Measurements from ENCODE around the gene MOB3A. TPM values are rescaled to one million over a fixed set of nuclear protein-coding genes. Genes with fewer than 3 reads are reported as not detected.

MOB3A gene
- total and polyA plus RNA-seq, 2 of the 8 experiments (the other 6 are each of a cell fraction or from before 2014, with no cell fraction given), result 9.2 to 9.6 TPM

DNA sequence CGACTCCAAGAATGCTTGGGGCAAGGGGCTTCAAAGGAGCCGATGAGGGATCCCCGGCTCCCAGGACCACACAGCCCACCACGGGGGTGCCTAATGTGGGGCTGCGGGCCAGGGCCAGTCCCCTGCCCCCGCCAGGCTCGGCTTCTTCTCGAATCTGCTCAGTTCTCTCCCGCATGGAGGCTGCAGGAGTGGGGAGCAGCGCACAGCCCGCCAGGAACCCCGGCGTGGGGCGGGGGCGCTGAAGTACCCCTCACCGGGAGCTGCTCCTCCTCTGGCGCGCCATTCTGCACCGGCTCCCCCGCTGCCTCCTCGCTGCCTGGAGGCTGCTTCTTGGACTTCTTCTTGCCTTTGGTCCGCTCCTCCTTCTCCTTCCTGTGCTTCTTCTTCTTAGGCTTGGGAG lies 15.3 kb upstream of the MOB3A start:
- CTCF ChIA-PET (ENCODE audit: partially characterized antibody), result interaction anchor here (0.6 to 2.4 kb wide), 8 partner anchors 12 to 104 kb away, joined by 3 to 8 read pairs (median 4); no protein-coding TSS in a partner anchor
- TF ChIP-seq TCF12 (IDR thresholded peaks at IDR 0.05; ENCODE audit: low read depth, low read length), result no peak
- no peak for TF ChIP-seq KDM4A (IDR thresholded peaks at IDR 0.05; ENCODE audit: low read depth, low read length, severe bottlenecking)
- TF ChIP-seq, protein P1, sequence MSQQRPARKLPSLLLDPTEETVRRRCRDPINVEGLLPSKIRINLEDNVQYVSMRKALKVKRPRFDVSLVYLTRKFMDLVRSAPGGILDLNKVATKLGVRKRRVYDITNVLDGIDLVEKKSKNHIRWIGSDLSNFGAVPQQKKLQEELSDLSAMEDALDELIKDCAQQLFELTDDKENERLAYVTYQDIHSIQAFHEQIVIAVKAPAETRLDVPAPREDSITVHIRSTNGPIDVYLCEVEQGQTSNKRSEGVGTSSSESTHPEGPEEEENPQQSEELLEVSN (IDR thresholded peaks at IDR 0.05), result no peak
- TF ChIP-seq, protein P2, sequence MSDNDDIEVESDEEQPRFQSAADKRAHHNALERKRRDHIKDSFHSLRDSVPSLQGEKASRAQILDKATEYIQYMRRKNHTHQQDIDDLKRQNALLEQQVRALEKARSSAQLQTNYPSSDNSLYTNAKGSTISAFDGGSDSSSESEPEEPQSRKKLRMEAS (IDR thresholded peaks at IDR 0.05), result no peak
- TF ChIP-seq BCL11A (IDR thresholded peaks at IDR 0.05; ENCODE audit: low read depth in 2 of 2, low read length in 2 of 2), result no peak
- no peak for TF ChIP-seq RBBP5 (IDR thresholded peaks at IDR 0.05; ENCODE audit: borderline replicate concordance, low read depth, low read length)
- TF ChIP-seq CHD2 (IDR thresholded peaks at IDR 0.05; ENCODE audit: low read length), result no peak
- no peak for TF ChIP-seq POLR2A (IDR thresholded peaks at IDR 0.05; ENCODE audit: control extremely low read depth in 1 of 2, low read depth in 2 of 2, low read length in 2 of 2)
- TF ChIP-seq BACH1 (IDR thresholded peaks at IDR 0.05; ENCODE audit: low read length), result no peak
- TF ChIP-seq RAD21 (IDR thresholded peaks at IDR 0.05 in 1 of 2, conservative IDR thresholded peaks at IDR 0.05 in 1 of 2; ENCODE audit: low read depth in 2 of 2, low read length in 2 of 2), result no peak

More for the DNA sequence above, 15.3 kb upstream of the MOB3A start:
- Histone ChIP-seq H2BK120ac (replicated peaks; ENCODE audit: low read depth, low read length) (no peak overlapping the region), H3K56ac (replicated peaks; ENCODE audit: insufficient read length, low read depth, low read length) (no peak overlapping the region), H3K23ac (ENCODE audit: insufficient read length) (no peak overlapping the region), H3K36me3 (ENCODE audit: control insufficient read depth in 2 of 4, insufficient read depth in 4 of 4, low read length in 3 of 4) (peaks cover 54 to 97% (median 91%) of the 10 kb centered on the region in 4 experiments), H2BK5ac (ENCODE audit: low read depth, low read length) (no peak overlapping the region), H2BK12ac (ENCODE audit: low read depth, low read length) (no peak overlapping the region), H3K9ac (replicated peaks in 1 of 4; ENCODE audit: extremely low read depth in 1 of 4, low read depth in 3 of 4, low read length in 3 of 4) (no peak overlapping the region), H3K9me3 (ENCODE audit: insufficient read depth in 2 of 2, low read depth in 1 of 2, low read length in 1 of 2) (peaks cover 3 to 4% of the 10 kb centered on the region in 2 experiments; a peak in 3 of 4 replicates), H3K79me1 (ENCODE audit: low read depth, low read length) (peaks cover 2% of the 10 kb centered on the region), H3K14ac (ENCODE audit: insufficient read length) (no peak overlapping the region), H3K27me3 (replicated peaks in 1 of 4; ENCODE audit: control insufficient read depth in 3 of 4, extremely low read depth in 1 of 4, insufficient read depth in 3 of 4, low read length in 3 of 4) (no peaks in the 10 kb centered on the region), H3K4me2 (ENCODE audit: insufficient read depth in 1 of 2, low read depth in 2 of 2, low read length in 2 of 2) (no peak overlapping the region), H3K4me1 (replicated peaks in 1 of 4; ENCODE audit: control insufficient read depth in 3 of 4, insufficient read depth in 4 of 4, low read length in 3 of 4) (no peaks in the 10 kb centered on the region), H2AFZ (ENCODE audit: low read length) (no peak overlapping the region), H4K8ac (ENCODE audit: extremely low read depth, insufficient read depth, low read length) (no peak overlapping the region; the same call in 1 of the 2 replicates), H3K23me2 (ENCODE audit: low read depth, low read length) (no peaks in the 10 kb centered on the region), H4K91ac (replicated peaks; ENCODE audit: insufficient read length, low read length) (no peak overlapping the region), H3K4ac (replicated peaks; ENCODE audit: insufficient read length, low read depth, low read length) (no peak overlapping the region), H3K4me3 (ENCODE audit: extremely low read depth in 1 of 4, insufficient read depth in 2 of 4, low read depth in 3 of 4, low read length in 4 of 4) (no peak overlapping the region), H2BK15ac (ENCODE audit: low read length) (no peak overlapping the region), H3K18ac (ENCODE audit: extremely low read depth, low read length) (no peak overlapping the region), H4K20me1 (replicated peaks in 1 of 2; ENCODE audit: control insufficient read depth in 1 of 2, insufficient read depth in 2 of 2, low read length in 2 of 2) (peaks cover 4 to 18% of the 10 kb centered on the region in 2 experiments), H3K79me2 (ENCODE audit: control insufficient read depth in 1 of 2, insufficient read depth in 2 of 2, low read length in 2 of 2) (peaks cover 0 to 2% of the 10 kb centered on the region in 2 experiments; a peak in 1 of 4 replicates), H3K27ac (ENCODE audit: low read depth, low read length) (no peak overlapping the region), H2AK5ac (ENCODE audit: low read depth, low read length) (no peak overlapping the region), H2BK20ac (ENCODE audit: low read length) (no peak overlapping the region), H4K5ac (ENCODE audit: insufficient read length, low read depth, low read length) (no peak overlapping the region)
- POLR2A ChIA-PET (ENCODE audit: partially characterized antibody), result interaction anchor here (1.0 to 1.9 kb wide), 3 partner anchors 10 to 158 kb away, joined by 3 to 4 read pairs (median 3); no protein-coding TSS in a partner anchor
- 98% methylated on average over 14 of the region's 22 CpGs; no CpG with 5 or more reads in 1 of the 2 experiments for WGBS, 2 experiments (ENCODE audit: extremely low coverage in 1 of 2, insufficient coverage in 1 of 2, insufficient read length in 1 of 2, insufficient replicate concordance in 2 of 2, low coverage in 1 of 2, low lambda C conversion rate in 2 of 2, missing lambda C conversion rate in 1 of 2)
- no peak for FAIRE-seq
- no peak for DNase-seq (ENCODE audit: low read depth in 1 of 2, low spot score in 2 of 2)

Measured in H1 (cell line).